Erythroblast (primary cell): ENCODE data around the gene FCRLB.
"Not testable (repeated sequence)": the region's sequence is repeated elsewhere in the genome, so short reads cannot be mapped to it uniquely, and the experiment has no call there.

Experiments
- GATA1 ChIP-seq: IDR thresholded peaks from 2 replicates; pipeline ENCODE4 v1.6.1; 2011; ENCODE audit warnings: low read depth, mild to moderate bottlenecking, control low read depth, low read length, moderate library complexity
- POLR2A ChIP-seq: IDR thresholded peaks from 2 replicates; pipeline ENCODE4 v1.6.1; 2011; ENCODE audit warnings: mild to moderate bottlenecking, low read length

GRCh38 chr1:161673437-161673836 lies 47.9 kb upstream of the FCRLB start:
- TF ChIP-seq POLR2A, GATA1: not testable (repeated sequence)
